GM13977 (cell line): ENCODE data around the gene ID2.

Experiments used
- DNase-seq: peaks from one replicate; pipeline ENCODE4 v3.0.0; 2012; ENCODE audit warnings: low spot score
- in situ Hi-C: fragments of 300-500 bp; cut with MboI; formaldehyde crosslinking; loops from one replicate; pipeline ENCODE4 v1.12.0; 2022; ENCODE audit warnings: low sequenced_read_pairs, low pct_unique_long_range_greater_than_20kb, mixed read lengths, inconsistent platforms; ENCODE audit not compliant: unreplicated experiment
- TF ChIP-seq, protein P1 (sequence below): IDR thresholded peaks from 2 replicates; pipeline ENCODE4 v1.5.1; 2012; ENCODE audit warnings: mild to moderate bottlenecking, control low read depth; ENCODE audit not compliant: insufficient read depth; ENCODE audit errors: extremely low read depth, missing control alignments

The ID2 gene

DNA sequence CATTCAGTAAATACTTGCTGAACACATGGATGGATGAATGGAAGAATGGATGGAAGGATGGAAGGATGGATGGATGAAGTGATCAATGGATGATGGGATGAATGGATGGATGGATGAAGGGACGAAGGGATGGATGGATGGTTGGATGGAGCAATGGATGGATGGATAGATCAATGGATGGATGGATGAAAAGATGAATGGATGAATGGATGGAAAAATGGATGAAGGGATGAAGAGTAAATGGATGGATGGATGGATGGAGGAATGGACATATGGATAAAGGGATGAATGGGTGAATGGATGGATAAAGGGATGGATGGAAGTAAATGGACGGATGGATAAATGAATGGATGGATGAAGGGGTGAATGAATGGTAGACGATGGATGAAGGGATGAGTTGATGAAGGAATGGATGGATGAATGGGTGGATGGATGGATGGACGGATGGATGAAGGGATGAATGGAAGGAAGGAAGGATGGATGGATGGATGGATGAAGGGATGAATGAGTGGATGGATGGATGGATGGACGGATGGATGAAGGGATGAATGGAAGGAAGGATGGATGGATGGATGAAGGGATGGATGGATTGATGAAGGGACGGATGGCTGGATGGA, 13.9 kb upstream of the ID2 start:
- TF ChIP-seq, protein P1, sequence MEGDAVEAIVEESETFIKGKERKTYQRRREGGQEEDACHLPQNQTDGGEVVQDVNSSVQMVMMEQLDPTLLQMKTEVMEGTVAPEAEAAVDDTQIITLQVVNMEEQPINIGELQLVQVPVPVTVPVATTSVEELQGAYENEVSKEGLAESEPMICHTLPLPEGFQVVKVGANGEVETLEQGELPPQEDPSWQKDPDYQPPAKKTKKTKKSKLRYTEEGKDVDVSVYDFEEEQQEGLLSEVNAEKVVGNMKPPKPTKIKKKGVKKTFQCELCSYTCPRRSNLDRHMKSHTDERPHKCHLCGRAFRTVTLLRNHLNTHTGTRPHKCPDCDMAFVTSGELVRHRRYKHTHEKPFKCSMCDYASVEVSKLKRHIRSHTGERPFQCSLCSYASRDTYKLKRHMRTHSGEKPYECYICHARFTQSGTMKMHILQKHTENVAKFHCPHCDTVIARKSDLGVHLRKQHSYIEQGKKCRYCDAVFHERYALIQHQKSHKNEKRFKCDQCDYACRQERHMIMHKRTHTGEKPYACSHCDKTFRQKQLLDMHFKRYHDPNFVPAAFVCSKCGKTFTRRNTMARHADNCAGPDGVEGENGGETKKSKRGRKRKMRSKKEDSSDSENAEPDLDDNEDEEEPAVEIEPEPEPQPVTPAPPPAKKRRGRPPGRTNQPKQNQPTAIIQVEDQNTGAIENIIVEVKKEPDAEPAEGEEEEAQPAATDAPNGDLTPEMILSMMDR, result no peak
- no peak for DNase-seq
- in situ Hi-C loops, result no loop called here

DNA sequence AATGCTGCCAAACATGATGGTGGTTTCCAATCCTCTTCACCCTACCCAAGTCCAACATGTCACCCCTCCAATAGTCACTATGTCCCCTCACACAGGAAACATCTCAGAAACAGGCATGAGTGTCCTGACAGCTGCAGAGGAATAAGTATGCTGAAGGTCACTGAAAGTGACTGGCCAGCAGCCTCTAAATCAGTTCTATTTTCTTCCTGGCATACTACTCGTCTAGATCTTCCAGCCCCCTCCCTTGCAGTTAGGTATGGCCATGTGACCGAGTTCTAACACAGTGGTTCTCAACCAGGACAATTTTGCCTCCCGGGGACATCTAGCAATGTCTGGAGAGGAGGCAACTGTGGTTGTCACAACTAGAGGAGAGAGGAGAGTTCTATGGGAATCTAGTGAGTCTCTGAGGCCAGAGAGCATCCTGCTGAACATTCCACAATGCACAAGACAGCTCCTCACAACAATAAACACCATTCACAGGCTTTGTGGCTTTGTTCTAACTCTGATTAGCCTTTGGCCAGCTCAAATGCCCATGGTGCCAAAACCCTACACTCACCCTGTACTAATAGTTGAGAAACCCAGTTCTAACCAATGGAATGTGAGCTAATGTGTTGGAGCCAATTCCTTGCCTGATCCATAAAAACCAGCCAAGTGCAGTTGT, 12.6 kb upstream of the ID2 start:
- DNase-seq, result no peak
- in situ Hi-C loops, result no loop called here
- TF ChIP-seq, protein P1, result no peak

- in situ Hi-C loops, result no loop called here
- no peak for DNase-seq
- TF ChIP-seq, protein P1, result no peak
These were observed 11.3 kb upstream of the ID2 start for GRCh38 chr2:8670580-8670979.

GRCh38 chr2:8671176-8671575, 10.7 kb upstream of the ID2 start:
- TF ChIP-seq, protein P1, result no peak
- in situ Hi-C loops, result no loop called here
- DNase-seq, result no peak

GRCh38 chr2:8671802-8672201, 10.1 kb upstream of the ID2 start:
- in situ Hi-C loops, result no loop called here
- TF ChIP-seq, protein P1, result no peak
- no peak for DNase-seq

DNA sequence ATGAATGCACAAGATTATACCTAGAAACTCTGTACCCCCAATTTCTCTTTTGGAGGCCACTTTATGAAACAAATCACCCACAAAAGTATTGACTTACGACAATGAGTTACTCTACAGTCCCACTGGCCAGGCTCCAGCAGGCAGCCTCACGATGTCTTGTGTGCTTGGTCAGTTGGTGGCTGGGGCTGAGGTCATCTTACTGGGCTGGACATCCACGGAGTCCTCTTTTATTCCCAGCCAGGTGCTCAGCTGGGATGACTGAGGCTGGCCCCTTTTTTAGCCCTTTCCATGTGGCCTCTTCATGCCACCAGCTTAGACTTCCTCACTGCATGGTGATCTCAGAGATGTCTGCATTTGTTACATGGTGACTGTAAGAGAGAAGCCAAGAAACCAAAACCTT, 8.9 kb upstream of the ID2 start:
- in situ Hi-C loops, result no loop called here
- TF ChIP-seq, protein P1, result no peak
- DNase-seq, result no peak
